ENCODE measurements around the gene TTC21A. TPM values are rescaled to one million over a fixed set of nuclear protein-coding genes. Genes with fewer than 3 reads are reported as not detected.
A peak's percentile ranks its signal among the peaks of the same experiment; 100 is the strongest.
"Not testable (repeated sequence)": the region's sequence is repeated elsewhere in the genome, so short reads cannot be mapped to it uniquely, and the experiment has no call there.

TTC21A gene
- total RNA-seq, 1 donor from 2014 or later, result 3.0 TPM

DNA sequence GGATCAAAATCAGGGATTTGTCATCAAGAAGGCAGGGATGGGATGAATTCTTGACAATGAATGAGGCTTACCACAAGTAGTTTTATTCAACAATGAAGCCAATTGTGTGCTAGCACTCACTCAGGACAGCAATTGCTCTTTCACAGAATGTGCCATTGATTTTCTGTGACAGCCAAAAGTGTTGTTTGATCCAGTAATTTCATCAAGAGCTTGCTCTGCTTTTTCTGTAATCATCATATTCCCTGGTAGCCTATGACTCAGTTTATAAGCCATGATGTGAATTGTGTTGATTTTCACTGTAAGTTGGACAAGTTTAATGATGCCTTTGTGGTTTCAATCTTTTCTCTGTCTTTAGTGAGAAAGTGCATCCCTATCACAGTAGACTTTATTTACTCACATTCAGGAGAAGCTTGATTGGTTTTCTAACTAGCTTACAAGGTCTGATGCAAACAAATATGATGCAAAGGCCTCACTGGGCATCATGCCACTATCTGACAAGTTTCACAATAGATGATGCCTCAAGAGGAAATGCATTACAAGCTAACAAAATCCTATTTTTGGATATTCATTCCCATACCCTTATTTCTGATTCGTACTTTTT is 59.6 kb downstream of the TTC21A start:
- intact Hi-C loops (cut with DNase I), result no loop called here
- no peak for DNase-seq (ENCODE audit: low spot score)

DNA sequence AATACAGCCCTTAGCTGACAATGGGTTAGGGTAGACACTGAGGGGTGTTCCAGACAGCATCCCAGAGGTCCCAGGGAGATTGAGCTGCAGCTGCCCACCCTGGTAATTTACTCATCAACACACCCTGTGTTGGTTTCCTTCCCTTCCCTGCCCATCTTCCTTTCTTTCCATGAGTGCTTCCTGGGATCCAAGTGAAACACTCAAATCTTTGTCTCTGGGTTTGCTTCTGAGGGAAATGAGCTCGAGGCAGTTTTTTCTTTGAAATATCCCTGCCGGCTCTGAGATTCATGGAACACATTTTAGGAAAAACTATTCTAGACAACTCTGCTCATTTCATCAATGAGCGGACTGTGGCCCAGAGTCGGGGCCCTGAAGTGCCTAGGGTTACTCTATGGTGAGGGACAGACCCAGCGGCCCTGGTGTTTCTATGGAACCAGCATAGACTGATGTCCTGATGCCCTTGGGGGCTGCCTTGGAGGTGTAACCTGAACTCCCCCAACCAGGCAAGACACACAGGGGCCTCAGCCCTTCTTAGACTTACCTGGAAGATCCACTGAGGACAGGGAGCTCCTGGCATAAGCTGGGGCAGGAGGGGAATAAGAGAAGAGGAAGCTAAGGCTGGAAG is 60.8 kb downstream of the TTC21A start:
- intact Hi-C loops (cut with DNase I), result no loop called here
- no peak for DNase-seq (ENCODE audit: low spot score)

DNA sequence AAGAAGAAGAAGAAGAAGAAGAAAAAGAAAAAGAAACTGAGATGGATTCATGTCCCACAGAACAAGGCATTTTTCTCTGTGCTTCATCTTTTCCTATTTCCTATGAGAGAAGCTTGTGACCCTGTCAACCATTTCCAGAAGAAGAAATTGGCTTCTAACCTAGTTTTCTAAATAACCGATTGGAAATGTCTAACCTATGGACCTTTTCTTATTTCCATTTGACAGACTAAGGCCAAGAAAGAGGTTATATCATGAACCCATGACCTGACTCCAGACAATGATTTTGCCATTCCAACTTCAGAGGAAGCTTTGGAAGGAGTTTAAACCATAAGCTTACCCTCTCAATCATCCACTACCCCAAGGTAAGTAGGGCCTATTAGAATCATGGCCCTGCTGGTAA is 62.2 kb downstream of the TTC21A start:
- no peak for DNase-seq (ENCODE audit: low spot score)

DNA sequence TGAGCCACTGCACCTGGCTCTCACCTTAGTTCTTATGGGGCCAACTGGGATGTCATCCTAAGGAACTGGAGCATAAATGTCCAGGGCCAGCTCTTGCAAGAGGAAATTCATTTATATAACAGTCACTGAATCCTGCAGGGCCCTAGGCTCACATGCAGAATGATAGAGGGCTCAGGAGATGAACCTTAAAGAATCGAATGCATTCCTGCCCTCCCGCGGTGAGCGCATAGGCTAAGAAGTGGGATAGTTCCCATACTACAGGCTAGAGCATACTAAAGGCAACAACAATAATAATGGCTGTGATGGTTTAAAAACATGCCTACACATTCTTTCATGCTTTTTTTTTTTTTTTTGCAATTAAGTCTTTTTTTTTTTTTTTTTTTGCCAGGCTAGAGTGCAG is 63.0 kb downstream of the TTC21A start:
- no peak for DNase-seq (ENCODE audit: low spot score)
- intact Hi-C loops (cut with DNase I), result no loop called here

More for the DNA sequence above, 62.2 kb downstream of the TTC21A start:
- intact Hi-C loops (cut with DNase I), result no loop called here

DNA sequence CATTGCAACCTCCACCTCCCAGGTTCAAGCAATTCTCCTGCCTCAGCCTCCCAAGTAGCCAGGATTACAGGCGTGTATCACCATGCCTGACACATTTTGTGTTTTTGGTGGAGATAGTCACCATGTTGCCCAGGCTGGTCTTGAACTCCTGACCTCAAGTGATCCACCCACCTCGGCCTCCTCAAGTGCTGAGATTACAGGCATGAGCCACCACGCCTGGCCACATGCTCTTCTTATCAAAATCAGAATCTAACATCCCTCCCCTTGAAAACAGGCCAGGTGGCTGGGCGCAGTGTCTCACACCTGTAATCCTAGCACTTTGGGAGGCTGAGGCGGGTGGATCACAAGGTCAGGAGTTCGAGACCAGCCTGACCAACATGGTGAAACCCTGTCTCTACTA is 63.4 kb downstream of the TTC21A start:
- intact Hi-C loops (cut with DNase I); DNase-seq (ENCODE audit: low spot score): not testable (repeated sequence)

DNA sequence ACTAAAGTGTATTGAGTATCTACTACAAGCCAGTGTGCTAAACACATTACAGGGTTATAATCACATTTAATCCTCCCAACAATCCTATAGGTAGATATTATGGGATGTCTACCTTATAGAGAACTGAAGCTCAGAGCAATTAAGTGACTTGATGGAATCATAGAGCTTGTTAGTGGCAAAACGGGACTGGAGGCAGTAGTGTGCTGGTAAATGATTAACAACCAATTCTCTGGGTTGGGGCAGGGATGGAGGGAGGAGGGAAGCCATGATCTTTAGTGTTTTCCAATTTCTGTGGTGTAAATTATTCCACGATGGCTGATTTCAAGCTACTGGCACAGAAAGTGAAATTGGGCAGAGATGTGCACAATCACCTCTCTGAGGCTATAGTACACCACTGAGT is 64.4 kb downstream of the TTC21A start:
- intact Hi-C loops (cut with DNase I), result no loop called here
- DNase-seq (ENCODE audit: low spot score), result no peak

DNA sequence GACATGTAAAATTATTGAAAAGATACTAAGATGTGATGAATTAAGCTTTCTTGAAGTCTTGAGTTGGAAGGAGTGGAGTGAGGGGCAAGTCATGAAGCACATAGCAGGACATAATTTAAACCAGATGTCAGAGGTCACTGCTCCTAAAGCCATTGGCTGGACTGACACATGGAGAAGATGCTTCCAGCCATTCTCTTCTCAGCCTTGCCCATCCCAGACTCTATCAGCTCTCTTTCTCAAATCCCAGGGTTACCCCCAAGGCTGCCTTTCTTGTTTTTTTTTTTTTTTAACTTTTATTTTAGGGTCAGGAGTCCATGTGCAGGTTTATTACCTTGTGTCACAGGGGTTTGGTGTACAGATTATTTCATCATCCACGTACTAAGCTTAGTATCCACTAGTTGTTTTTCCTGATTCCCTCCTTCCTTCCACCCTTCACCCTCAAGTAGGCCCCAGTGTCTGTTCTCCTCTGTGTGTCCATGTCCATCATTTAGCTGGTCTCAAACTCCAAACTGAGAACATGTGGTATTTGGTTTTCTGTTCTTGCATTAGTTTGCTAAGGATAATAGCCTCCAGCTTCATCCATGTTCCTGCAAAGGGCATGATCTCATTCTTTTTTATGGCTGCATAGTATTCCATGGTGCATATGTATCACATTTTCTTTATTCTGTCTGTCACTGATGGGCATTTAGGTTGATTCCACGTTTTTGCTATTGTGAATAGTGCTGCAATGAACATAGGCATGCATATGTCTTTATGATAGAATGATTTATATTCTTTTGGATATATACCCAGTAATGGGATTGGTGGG is 66.0 kb downstream of the TTC21A start:
- intact Hi-C loops (cut with DNase I), result no loop called here
- DNase-seq (ENCODE audit: low spot score), result no peak

DNA sequence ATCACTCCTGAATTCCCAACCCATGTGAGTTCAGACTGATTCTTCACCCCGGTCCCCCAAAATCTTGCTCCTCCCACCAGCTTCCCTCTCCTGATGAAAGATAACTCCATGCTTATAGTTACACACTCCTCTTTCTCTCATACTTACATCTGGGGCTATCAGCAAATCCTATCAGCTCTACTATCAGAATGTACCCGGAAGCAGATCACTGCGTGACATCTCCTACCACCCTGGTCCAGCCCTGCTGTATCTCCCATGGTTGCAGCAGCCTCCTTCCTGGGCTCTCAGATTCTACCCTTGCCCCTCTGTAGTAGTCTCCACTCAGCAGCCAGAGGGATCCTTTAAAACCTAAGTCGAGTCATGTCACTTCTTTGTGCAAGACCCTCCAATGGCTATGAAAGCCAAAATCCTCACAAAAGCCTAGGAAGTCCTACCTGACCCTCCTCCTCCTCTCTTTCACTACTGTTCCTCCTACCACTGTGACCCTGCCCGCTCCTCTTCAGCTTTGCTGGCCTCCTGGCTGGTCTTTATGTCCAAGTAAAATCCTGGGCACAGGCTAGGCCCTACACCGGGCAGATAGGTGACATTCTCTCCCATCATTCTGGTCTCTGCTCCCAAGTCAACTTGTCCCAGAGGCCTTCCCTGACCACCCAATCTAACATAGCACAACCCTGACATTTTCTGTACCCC is 68.7 kb downstream of the TTC21A start:
- intact Hi-C loops (cut with DNase I), result no loop called here
- no peak for DNase-seq (ENCODE audit: low spot score)

DNA sequence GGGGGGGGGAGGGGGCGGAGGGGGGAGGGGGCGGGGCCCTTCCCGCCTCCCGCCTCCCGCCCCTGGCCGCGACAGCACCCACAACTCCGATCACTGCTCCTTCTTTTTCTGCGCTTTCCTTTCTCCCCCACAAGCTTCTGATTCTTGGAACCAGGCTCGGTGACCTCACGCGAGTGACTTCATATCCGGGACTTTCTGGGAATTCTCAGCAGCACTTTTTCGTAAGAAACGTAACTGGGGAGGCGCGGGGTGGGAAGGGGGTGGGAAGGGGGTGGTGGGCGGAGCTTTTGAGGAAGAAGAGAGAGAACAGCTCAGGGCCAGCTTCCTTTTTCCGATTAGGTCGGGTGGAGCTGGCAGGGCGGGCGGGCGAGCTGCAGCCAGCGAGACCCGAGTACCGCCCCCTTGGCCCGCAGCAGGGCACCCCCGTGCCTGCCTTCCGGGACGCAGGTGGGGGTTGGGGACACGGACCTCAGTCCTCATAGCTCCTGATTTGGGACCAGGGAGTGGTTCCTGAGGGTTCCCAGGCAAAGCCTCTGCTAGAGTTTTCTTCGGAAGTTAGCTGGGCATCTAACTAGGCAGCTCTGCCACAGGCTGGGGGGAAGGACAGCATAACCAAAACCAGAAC is 70.3 kb downstream of the TTC21A start:
- peak; percentile 95 for DNase-seq (ENCODE audit: low spot score)
- intact Hi-C loops (cut with DNase I), result no loop called here

DNA sequence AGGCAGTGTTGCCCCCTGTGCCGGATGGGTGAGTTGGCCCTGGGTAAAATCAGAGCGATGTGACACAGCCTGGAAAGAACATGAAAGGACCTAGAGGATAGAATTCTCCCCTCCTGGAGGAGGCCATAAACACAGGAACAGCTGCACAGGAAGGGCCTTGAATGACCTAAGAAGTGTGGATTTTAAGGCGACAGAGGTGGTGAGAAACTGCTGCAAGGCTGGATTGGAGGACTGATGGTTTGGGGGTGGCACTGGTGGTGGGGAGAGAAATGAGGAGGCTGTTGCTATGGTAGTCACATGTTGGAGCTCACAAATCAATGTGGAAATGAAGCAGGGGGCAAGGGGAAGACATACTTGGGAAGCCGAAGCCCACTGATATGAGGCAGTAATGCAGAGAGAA is 71.1 kb downstream of the TTC21A start:
- DNase-seq (ENCODE audit: low spot score), result no peak
- intact Hi-C loops (cut with DNase I), result no loop called here

DNA sequence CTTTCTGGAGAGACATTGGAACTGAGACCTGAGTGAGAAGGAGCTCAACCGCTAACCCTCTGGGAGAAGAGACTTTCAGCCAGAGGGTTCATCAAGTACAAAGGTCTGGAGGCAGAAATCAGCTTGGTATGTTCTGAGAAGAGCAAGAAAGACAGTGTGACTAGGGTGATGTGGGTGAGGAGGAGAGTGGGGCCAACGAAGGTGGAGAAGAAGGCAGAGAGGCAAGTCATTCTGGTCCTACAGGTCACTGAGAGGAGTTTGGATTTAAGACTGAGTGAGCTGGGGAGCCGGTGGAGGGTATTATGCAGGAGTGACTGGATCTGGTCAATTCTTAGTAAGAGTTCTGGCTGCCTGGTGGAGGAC is 72.7 kb downstream of the TTC21A start:
- DNase-seq (ENCODE audit: low spot score), result no peak
- intact Hi-C loops (cut with DNase I), result no loop called here

DNA sequence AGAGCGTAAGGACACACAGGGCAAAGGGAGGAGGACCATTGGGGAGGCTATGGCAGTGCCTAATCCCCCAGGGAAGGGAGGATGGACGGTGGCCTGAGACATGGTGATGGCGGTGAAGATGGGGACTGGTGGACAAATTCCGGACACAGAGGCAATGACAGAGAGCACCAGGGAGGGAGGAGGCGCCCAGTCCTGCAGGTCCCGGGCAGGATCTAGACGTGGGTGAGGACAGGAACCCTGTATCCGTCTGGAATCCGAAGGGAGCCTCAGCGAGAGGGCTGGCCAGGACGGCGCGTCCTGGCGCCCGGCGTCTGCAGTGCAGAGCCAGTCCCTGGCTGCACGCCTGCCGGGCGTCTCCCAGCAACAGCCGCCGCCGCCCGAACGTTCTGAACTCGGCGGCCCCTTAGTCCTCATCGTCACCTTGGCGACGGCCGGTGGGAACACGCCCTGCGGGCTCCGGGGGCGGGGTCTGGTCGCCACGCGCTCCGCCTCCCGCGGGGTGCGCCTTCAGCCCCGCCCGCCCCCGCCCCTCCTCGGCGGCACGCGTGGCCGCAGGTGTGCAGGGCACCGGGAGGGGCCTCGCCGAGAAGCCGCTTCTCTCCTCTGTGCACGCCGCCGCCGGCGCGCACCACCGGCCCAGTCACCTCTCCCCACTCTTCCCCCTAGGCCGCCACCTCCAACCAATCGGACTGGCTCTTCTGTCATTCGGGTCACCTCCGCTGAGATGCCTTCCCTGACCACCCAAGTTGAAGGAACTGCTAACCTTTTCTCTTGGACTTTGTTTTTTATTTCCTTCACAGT is 73.3 kb downstream of the TTC21A start:
- intact Hi-C loops (cut with DNase I), result no loop called here
- peak; percentile 96 for DNase-seq (ENCODE audit: low spot score)

DNA sequence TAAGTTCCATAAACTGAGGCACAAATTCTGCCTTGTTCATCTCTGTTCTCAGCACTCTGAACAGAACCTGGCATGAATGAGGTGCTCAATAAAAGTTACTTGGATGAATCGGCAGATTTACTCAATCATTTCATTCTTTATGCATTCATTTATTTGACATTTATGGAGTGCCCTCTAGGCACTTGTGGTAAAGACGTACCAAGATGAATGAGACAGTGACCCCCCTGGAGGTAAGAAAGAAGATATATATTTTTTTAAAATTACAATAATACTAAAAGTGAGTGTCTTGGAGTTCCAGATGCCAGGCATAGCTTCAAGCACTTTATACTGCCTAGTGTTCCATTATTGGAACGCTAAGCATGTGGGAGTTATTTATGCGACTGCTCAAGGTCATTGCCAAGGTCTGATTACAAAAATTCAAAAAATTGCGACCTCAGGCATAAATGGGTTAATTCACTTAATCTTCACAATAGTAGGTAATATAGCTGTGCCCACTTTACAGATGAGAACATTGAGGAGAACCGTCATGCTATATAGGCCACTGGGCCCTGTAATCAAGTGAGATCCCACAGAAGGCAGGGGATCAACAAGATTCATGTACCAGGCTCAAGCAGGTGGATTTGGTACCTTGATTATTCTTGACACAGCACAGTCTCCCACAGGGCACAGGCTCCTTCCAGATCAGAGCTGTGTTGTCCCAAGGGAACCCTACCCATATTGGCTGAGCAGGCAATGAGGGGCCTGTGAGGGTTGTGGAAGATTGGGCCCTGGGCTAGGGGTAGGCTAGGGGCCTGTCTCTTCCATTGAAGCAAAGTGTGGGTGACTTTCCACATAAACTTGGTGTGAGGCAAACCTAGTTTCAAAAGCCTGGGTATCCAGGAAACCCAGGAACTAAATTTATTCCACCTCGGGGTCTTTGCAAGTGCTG is 74.2 kb downstream of the TTC21A start:
- no peak for DNase-seq (ENCODE audit: low spot score)
- intact Hi-C loops (cut with DNase I), result no loop called here

DNA sequence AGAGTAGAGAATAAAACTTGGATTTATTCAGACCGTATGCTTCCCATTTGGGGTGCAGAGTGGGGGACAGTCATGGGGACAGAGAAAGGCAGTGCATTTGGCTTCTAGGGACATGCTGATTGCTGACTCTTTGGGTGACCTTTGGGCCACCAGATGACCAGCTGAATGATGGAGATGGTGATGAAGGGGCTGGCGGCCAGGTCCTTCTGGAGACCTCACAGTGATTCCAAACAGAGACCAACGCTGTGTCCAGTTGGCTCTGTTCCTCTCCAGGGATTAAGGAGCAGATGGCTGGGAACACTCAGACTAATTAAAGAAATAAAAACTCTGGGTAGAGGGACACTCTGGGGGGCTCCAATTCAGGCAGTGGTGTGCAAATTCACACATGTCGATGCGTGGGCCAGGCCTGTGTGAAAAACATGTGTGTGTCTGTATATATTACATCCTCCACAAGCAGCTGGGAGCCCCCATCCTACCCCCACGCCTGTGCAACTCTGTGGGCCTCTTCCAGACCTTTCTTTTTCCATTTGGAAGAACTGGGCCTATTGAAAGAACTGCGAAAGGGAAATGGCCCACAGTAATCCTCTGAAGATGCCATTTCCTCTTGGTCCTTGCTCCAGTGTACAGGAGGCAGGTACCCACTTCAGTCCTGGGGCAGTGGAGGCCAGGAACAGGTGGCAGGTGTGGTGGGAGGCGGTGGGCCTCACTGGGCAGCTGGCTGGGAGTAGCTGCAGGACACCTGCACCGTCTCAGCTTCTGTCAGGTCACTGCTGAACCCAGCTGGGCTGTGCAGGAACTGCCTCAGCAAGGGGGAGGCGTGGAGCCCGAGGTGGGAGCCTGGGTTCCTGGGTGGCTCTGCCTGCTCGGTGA is 76.0 kb downstream of the TTC21A start:
- intact Hi-C loops (cut with DNase I), result no loop called here
- peak; percentile 33 for DNase-seq (ENCODE audit: low spot score)

DNA sequence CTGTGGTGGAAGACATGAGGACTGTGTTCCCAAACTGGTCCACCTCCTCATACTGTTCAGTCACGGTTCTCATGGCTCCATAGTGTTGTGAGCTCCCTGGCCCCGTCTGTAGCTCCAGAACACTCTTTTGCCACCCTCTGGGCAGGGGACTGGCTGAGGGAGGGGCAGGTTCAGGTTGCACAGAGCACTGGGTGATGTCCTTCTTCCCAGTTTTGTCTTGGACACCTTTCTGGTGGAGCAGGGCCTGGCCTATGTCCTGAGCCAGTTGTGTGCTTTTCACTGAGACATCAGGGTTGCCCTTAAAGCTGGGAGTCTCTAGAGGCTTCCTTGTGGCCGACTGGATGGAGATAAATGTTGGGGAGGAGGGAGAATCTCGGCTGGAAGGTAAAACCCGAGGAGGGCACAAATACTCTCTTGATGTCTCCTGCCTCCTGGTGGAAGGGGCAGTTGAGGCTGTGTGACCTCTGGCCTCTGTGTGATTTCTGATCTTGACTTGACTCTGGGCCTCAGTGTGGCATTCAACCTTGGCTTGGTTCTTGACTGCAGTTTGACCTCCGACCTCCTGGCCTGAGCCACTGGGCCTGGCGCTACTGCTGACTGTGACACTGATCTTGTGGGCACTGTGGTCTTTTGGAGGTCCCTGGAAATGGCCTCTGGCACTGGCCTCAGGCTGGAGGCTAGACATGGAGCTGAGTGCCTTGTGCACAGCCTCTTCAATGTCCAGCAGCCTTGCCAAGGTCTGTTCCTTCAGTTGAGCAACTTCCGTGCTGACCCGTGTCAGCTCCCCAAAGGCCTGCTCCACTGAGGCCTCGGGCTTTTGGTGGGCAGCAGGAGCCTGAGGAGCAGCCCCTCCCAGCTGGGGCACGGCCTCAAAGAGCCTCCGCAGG is 76.8 kb downstream of the TTC21A start:
- no peak for DNase-seq (ENCODE audit: low spot score)
- intact Hi-C loops (cut with DNase I), result no loop called here

DNA sequence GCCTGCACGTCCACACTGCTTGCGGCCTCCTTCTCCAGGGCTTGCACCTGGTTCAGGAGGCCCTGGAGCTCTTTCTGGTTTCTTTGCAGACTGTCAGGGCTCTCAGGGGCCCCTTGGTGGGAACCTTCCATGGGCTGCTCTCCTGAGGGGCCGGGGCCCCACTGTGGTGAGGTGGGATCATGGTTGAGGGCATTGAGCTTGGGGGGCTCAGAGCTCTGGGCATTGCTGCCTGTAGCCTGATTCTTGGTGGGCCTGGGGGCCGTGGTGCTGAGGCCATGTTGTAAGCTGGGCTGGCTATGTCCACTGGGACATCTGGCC is 77.4 kb downstream of the TTC21A start:
- intact Hi-C loops (cut with DNase I), result loop anchor here (5.0 kb wide), 1 partner anchor 78 kb away; the partner anchor contains the start of genes GORASP1 and TTC21A
- DNase-seq (ENCODE audit: low spot score), result no peak
